Measurements from ENCODE around the gene FIGNL1.

DNA sequence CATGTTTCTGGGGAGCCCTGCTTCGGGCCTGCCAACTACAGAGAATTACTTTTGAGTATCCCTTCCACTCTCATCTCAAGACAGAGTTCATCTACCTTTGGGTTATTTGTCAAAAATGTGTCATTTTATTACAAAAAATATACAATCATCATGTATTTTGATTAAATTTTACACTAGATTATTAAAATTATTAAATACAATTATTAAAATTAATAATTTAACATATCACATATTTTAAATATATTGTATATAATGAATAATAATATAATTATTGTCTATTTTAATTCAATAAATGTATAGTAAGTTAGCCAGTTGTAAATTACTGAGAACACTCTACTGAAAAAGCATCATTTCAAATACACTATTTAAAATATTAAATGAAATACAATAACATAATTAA, 50.9 kb downstream of the FIGNL1 start:
- TF ChIP-seq POLR2AphosphoS5 (IDR thresholded peaks at IDR 0.05; ENCODE audit: low read depth, low read length) (no peak), SIN3A (IDR thresholded peaks at IDR 0.05; ENCODE audit: borderline replicate concordance, insufficient read depth, low read depth, low read length) (no peak)
- TF ChIP-seq, protein P1, sequence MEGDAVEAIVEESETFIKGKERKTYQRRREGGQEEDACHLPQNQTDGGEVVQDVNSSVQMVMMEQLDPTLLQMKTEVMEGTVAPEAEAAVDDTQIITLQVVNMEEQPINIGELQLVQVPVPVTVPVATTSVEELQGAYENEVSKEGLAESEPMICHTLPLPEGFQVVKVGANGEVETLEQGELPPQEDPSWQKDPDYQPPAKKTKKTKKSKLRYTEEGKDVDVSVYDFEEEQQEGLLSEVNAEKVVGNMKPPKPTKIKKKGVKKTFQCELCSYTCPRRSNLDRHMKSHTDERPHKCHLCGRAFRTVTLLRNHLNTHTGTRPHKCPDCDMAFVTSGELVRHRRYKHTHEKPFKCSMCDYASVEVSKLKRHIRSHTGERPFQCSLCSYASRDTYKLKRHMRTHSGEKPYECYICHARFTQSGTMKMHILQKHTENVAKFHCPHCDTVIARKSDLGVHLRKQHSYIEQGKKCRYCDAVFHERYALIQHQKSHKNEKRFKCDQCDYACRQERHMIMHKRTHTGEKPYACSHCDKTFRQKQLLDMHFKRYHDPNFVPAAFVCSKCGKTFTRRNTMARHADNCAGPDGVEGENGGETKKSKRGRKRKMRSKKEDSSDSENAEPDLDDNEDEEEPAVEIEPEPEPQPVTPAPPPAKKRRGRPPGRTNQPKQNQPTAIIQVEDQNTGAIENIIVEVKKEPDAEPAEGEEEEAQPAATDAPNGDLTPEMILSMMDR (IDR thresholded peaks at IDR 0.05) = no peak
- TF ChIP-seq, protein P2, sequence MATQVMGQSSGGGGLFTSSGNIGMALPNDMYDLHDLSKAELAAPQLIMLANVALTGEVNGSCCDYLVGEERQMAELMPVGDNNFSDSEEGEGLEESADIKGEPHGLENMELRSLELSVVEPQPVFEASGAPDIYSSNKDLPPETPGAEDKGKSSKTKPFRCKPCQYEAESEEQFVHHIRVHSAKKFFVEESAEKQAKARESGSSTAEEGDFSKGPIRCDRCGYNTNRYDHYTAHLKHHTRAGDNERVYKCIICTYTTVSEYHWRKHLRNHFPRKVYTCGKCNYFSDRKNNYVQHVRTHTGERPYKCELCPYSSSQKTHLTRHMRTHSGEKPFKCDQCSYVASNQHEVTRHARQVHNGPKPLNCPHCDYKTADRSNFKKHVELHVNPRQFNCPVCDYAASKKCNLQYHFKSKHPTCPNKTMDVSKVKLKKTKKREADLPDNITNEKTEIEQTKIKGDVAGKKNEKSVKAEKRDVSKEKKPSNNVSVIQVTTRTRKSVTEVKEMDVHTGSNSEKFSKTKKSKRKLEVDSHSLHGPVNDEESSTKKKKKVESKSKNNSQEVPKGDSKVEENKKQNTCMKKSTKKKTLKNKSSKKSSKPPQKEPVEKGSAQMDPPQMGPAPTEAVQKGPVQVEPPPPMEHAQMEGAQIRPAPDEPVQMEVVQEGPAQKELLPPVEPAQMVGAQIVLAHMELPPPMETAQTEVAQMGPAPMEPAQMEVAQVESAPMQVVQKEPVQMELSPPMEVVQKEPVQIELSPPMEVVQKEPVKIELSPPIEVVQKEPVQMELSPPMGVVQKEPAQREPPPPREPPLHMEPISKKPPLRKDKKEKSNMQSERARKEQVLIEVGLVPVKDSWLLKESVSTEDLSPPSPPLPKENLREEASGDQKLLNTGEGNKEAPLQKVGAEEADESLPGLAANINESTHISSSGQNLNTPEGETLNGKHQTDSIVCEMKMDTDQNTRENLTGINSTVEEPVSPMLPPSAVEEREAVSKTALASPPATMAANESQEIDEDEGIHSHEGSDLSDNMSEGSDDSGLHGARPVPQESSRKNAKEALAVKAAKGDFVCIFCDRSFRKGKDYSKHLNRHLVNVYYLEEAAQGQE (IDR thresholded peaks at IDR 0.05; ENCODE audit: insufficient read depth in 1 of 2, low read depth in 2 of 2, low read length in 1 of 2) = no peak

All from Panc1 (cell line).